Epidermal melanocyte (primary cell): Measurements from ENCODE around the gene PRICKLE2.
"Not testable (repeated sequence)": the region's sequence is repeated elsewhere in the genome, so short reads cannot be mapped to it uniquely, and the experiment has no call there.

ENCODE experiments used
- DNase-seq: peaks from one replicate; pipeline ENCODE4 v3.0.0; 2011; ENCODE audit warnings: low spot score; ENCODE audit not compliant: insufficient read length

The PRICKLE2 gene

DNA sequence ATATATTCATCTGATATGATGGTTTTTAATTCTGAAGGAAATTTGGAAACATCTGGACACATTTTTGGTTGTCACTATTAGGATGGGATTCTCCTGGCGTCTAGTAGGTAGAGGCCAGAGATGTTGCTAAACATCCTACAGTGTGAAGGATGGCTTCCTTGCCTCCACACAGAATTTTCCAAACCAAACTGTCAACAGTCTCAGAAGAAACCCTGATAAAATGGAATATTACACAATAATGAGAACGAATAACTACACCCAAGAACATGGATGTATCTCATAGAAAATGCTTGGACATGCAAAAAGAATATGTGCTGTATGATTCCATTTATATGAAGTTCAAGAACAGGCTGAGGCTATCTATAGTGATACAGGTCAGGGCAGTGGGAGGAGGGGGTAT, 122.1 kb downstream of the PRICKLE2 start:
- no peak for DNase-seq

DNA sequence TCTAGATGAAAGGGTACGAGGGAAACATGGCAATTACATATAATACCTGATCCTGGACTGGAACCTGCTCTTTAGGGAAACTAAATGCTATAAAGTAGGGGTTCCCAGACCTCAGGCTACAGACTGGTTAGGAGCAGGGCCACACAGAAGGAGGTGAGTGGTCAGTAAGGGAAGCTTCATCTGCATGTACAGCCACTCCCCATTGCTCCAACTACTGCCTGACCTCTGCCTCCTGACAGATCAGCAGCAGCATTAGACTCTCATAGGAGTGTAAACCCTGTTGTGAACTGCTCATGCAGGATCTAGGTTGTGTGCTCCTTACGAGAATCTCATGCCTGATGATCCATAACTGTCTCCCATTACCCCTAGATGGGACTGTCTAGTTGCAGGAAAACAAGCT, 123.1 kb downstream of the PRICKLE2 start:
- no peak for DNase-seq

DNA sequence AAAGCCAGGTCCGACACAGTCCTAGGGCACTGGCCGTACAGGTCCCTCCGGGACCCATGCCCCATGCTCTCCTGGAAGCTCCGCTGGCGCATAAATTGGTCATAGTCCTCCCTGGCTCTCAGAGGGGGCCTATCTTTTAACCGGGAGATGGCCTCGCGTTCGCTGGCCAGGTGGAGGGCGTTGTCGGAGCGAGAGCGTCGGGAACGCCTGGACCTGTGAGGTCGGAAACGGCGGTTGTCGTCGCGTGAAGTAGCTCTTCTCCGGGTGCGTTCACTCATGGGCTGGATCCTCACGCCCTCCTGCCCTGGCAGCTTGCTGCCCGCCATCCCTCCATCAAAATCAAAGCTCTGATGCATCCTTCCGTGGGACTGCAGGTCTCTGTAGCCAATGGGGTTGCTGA, 126.0 kb downstream of the PRICKLE2 start:
- no peak for DNase-seq

DNA sequence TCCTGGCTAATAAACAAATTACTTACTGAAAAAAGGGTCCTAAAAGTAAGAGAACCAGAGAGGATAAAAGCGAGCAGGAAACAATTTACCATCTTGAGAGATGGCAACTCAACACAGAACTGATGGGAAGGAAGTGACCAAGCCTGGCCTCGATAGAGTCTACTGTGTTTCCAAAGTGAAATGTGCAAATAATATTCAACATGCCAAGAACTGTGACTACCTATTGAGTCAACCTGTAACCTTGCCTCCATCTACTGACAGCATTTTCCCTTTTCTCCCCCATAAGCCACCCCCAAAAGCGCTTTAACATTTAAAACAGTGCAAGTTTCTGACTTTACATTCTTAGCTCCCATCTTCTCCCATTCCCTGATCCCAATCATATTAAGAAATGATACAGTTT, 126.6 kb downstream of the PRICKLE2 start:
- no peak for DNase-seq

DNA sequence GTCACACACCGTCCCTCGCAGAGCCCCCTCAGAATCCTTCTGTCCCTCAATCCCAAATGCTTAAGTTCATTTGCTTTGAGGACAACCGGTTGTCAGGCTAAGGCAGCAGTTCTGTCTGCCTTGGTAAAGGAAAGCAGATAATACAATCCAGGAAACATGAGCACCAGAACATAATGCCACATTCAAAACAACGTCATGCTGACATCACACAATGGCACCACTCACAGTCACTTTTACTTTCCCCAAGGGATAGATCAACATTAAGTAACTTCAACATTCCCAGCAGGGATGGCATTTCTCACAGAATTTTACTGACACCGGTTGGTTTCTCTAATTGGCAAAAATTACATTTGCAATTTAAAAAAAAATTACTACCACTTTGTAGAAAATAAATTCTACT, 127.3 kb downstream of the PRICKLE2 start:
- no peak for DNase-seq

DNA sequence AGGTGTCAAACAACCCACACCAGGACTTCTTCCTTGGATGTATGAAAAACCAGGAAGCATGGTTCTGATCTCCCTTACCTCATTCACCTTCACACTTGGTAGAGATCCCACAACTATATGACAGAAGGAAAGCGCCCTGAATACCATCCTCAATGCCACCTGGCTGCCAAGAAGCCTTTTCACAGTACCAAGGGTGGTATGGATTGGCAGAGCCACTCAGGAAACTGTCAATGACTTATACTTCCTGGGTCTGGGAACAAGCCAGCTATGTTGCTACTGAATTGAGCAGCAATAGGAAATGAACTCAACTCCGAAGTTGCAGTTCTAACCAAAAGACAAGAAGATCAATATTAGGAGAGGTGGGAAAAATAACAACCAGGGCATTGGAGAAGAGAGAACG, 129.5 kb downstream of the PRICKLE2 start:
- no peak for DNase-seq

DNA sequence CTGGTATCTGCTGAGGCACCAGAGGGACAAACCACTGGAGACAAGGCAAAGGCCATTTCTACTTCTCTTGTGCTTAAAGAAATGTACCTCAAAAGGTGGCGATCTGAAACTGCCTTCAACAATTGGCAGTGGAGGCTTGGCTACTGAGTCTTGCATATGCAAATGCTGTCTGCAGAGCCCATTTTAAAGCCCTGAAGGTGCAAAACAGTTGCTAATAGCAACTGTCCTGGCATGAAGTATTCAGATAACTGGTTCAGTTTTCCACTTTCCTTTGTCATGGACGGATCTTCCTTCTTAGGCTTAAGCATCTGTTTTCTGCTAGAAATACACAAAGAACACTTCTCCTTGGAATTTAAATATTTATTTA, 130.6 kb downstream of the PRICKLE2 start:
- DNase-seq: no peak

DNA sequence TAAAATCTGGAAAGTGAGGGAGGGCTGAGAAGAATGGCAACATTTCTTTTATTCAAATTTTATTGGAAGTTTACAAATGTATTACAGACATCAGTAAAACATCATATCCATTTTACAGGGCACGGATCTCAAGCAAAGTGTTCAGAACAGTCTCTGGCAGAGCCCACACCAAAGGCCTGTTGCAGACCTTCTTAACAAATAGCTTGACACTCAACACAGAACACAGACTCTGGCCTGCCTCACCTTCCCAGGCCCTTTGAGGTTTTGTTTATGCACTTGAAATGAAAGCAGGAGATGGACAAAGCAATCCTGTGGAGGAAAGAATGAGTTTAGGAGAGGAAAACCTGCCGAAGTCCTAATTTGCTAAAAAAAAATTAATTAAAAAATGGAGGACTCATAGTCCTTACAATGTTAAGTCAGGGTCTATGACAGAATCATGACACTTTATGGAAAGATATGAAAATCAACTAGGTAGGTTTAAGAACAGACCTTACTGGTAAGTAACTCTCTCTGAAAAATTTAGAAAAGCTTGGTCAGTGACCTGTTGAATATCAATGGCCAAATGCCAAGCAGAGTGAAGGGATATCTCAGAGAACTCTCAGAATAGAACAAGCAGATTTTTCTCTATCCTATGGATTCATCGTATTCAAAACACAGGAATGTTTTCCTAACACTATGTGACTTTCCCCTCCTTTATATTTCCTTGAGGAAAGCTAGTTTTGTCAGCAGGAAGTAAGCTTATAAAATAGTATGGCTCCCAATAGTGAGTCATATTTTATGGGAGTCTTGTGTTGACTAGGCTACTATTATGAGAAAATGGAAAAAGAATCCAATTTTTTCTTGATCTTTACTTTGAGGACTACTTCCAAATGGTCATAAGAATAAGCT, 131.2 kb downstream of the PRICKLE2 start:
- DNase-seq: no peak

DNA sequence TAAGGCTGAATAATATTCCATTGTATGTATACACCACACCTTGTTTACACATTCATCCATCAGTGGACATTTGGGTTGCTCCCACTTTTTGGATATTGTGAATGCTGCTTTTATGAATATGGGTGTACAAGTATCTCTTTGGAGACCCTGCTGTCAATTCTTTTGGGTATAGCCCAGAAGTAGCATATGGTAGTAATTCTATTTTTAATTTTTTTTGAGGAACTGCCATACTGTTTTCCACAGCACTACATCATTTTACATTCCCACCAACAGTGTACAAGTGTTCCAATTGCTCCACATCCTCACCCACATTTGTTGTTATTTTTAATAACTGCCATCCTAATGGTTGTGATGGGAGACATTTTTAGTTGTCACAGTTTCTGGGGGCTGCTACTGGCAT, 132.1 kb downstream of the PRICKLE2 start:
- no peak for DNase-seq

DNA sequence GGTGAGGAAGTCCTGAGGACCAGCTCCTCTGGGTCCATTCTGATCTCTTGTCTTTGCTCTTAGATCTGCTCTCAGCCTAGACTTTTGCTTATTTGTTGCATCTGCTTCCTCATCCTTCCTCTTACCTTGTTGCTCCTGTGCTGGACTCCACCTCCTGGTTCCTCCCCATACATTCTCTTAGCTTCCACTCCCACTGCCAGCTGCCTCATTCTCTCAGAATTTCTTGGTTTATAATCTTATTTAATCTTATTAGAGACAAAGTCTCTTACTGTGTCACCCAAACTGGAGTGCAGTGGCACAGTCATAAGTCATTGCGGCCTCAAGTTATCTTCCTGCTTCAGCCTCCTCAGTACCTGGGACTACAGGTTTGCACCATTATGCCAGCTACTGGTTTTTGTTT, 133.8 kb downstream of the PRICKLE2 start:
- DNase-seq: no peak

DNA sequence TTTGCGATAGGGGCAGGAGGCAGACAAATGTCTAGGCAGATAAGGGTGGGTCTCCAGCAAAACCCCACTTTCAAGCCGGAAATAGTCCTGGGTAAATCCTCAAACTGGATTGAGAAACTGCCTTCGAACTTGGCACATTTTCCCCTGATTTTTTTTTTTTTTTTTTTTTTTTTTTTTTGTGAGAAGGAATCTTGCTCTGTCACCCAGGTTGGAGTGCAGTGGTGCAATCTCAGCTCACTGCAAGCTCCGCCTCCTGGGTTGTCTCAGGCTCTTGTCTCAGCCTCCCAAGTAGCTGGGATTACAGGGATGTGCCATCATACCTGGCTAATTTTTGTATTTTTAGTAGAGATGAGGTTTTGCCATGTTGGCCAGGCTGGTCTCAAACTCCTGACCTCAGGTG, 135.9 kb downstream of the PRICKLE2 start:
- not testable (repeated sequence) for DNase-seq

DNA sequence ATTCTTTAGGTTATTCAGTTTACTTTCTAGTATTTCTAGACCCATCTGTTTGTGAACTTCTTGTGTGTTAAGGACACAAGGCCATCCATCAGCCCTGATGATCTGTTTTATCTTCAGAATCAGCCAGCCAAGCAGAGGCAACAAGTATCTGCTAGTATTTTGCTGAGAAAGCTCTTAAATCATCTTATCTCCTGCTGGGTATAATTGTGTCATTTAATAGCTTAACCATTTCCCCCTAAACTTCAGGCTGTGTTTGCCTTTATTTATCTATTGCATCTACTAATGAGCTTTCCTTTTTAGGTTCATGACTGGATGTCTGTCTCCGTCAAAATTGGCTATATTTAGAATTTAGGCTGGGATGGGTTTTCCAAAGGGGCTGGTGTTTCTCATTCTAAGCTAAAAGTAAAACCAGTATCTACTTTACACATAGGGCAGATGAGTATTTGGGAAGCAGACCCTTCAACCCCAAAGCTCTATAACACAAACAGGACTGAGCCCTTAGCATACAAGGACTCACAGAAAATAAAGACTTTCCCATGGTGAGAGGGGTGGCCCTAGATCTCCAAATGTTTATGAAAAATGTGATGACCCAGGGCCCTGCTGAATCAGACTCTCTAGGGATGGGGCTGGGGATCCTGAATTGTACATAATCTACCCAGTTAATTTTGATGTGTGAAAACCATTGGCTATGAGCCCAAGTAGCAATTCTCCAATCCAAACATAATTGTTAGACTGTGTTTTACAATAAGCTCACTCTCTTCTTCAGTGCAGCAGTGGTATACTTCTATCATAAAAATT, 136.7 kb downstream of the PRICKLE2 start:
- no peak for DNase-seq

DNA sequence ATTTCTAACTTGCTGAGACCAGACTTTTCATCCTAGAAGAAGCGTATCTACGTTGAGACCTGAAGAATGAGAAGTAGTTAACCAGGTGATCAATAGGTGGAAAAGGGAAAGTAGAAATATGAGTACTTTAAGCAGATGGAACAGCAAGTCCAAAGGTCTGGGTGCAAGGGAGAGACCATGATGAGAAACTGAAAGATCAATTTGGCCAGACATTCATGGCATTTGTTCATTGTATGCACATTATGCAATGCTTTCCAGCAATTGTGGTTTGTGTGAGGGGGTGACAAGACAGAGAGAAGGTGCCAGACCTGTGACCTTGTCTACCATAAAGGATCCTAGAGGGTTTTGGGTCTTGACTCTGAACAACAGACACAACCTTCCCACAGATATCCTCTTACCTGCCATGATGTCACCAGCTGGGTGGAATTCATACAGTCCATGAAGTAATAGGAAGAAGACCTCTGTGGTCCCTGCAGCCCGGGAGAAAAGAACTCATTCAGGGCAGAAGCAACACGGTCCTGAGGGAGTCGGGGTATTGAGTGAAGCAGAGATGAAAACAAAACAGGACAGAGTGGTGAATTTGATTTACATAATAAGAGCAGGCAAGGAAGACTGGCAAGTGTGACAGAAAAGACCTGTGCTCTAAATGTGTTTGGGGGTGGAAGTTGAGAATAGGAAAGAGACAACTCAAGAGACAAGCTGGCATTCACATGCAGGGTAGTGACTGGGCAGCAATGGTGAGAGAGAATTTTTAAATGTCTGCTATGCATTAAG, 138.6 kb downstream of the PRICKLE2 start:
- no peak for DNase-seq

DNA sequence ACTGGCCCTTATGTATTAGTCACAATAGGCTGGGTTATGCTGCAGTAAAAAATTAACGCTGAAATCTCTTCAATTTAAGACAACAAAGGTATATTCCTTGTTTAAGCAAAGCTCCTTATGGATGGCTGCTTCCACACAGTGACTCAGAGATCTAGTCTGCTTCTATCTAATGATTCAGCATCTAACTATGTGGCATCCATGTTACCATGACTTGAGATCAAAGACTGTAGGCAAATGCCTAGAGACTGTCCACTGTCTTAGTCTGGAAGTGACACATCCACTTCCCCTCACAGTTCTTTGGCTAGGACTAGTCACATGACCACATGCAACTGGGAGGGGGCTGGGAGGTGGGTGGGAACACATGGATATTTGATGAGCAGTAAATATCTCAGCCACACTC, 140.6 kb downstream of the PRICKLE2 start:
- DNase-seq: no peak

DNA sequence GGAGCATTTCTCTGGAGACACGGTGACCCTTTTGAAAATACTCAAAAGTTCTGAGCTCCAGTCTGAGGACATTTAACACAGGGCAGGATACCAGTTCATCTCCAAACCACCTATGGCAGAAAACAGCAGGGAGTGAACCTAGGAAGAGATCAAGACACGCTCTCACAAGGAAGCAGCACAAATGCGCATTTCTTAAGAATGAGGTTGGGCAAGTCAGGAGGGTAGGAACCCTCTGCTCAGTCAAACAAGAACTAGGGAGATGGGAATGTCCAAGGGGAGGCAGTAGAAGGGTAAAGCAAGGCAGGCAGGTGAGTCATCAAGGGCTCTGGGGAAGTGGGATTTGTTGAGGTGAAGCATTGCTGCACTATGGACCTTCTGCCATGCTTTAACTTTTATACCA, 141.7 kb downstream of the PRICKLE2 start:
- no peak for DNase-seq

DNA sequence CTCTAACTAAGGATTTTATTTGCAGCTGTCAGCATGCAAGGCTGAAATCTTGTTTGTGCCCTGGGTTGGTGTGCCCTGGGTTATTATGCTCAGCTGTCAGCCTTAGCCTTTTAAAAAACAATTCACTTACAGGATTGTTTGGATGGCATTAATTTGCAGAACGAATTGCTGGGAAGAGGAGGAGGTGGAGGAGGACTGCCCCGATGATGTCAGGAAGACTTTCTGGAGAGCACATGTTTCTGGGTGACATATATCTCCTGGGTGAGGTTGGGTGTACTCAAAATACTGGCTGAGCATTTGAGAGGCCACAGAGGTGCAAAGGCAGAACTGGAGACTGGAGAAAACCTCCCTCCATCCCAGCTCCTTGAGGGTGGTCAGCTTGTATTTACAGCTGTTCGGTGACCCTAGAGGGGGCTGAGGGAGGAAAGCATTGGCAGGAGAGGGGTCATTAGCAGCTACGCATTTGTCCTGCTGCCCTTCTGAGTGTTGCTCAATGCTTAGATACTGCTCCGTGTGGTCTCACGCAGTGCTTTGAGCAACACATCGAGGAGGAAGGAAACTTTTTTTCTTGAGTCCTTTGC, 142.2 kb downstream of the PRICKLE2 start:
- DNase-seq: no peak

DNA sequence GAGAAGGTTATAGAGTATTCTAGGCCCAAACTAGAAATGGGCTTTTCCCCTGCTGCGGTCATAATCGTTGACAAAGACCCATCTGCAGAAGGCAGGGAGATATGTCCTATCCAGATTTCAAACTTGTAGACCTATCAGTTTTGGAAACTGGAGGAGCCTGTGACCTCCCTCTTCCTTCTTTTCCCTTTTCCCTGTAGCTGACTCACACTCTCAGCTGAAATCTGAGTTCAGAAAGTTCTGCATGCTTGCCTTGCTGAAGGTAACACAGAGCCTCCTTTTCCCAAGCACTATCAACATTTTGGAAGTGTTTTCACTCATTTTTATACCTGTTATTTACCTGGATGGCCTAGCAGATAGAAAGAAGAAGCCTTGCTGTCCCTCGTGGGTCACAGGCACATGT, 142.9 kb downstream of the PRICKLE2 start:
- DNase-seq: no peak

DNA sequence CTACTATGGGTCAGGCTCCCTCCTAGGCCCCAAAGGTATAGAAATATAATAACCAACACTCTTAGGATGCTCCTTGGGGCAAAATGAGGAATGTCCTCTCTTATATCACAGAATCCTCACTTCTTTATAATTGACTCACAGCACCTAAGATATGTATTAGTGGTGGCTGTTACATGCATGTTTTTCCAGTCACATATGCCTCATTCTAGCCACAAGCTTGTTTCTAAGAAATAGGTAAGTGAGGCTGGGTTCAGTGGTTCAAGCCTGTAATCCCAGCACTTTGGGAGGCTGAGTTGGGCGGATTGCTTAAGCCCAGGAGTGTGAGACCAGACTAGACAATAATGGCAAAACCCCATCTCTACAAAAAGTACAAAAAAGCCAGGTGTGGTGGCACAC, 144.0 kb downstream of the PRICKLE2 start:
- DNase-seq: no peak

DNA sequence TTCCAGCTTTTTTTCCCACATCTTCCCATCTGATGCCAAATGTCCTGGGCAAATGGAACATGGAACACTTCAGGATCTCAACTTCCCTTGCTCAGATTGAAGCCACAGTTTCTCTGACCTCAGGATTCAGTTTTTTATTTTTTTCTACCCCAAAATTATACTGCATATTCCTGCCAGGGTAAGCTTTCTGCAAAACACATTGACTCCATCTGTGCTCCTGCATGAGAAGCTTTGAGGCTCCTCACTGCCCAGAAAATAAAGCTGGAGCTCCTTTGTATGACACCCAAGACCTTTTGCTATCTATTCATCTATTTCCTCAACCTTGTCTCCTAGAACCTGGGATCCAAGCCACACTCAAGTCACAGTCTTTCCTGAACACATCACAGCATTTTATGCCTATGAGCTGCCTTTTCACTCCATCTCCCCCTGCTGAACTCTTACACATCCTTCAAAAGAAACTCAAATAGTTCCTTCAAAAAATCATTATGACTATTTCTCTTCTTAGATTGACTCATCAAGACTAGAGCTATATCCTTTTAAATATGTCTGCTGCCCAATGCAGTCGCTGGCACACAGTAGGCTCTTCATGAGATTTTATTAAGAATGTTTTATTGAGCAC, 144.5 kb downstream of the PRICKLE2 start:
- no peak for DNase-seq

DNA sequence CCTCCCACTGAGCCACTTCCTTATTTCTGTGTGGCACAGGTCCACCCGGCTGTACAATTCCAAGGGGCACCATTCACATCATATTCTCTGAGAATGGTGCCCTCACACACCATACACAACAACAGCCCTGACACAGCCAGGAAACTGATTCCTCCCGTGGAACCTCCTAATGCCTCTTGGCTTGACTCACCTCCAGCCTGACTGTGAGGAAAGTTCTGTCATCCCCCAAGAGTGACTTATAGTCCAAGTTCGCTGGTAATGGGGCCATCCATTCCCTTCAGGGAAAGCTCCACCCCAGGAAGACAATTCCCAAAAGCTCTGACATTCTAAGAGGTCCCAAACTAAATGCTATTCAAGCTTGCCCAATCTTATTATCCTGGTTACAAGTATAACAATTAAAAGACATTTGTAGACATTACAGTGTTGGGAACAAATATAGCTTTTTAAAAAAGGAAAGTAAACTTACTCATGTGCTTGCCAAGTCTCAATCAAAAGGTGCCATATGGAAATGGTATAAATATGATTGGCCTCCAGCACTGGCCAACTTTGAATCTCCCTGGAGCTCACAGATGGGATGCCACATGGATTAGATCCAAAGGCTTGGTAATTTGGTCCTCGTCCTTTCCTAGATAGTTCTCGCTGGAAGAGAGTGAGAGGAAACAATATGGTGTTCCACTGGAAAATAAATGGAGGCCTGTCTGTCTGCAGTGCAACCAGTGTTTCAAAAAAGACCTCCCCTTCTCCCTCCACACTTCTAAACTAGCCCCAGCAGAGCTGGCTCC, 145.7 kb downstream of the PRICKLE2 start:
- no peak for DNase-seq
